H1 (cell line): Measurements from ENCODE around the gene PCBP2.

Experiments used
- BCL11A ChIP-seq, 2 experiments: IDR thresholded peaks; one replicate each; pipeline ENCODE4 v1.6.1; 2011; ENCODE audit warnings: low read depth in 2 of 2, low read length in 2 of 2, mild to moderate bottlenecking in 2 of 2
- CEBPB ChIP-seq: IDR thresholded peaks from 2 replicates; pipeline ENCODE4 v1.6.1; 2012; ENCODE audit warnings: low read depth, low read length
- CREB1 ChIP-seq: IDR thresholded peaks from 2 replicates; pipeline ENCODE4 v1.6.1; 2012; ENCODE audit warnings: inconsistent platforms
- EZH2 ChIP-seq: fragments of 200-600 bp; sonication (generic); IDR thresholded peaks from 2 replicates; pipeline ENCODE4 v1.7.1; 2012; ENCODE audit warnings: low read depth, mild to moderate bottlenecking, moderate library complexity, low read length, inconsistent platforms; ENCODE audit not compliant: severe bottlenecking
- GABPA ChIP-seq: IDR thresholded peaks from 2 replicates; pipeline ENCODE4 v1.6.1; 2011; ENCODE audit warnings: mild to moderate bottlenecking, low read length, moderate library complexity, borderline replicate concordance; ENCODE audit not compliant: insufficient read depth
- GTF2F1 ChIP-seq: IDR thresholded peaks from 2 replicates; pipeline ENCODE4 v1.6.1; 2012; ENCODE audit warnings: low read depth, low read length, improper control_type of control experiment, borderline replicate concordance
- NANOG ChIP-seq: IDR thresholded peaks from 2 replicates; pipeline ENCODE4 v1.6.1; 2011; ENCODE audit warnings: low read length, low read depth, mild to moderate bottlenecking, inconsistent platforms; ENCODE audit not compliant: insufficient read depth, poor library complexity, severe bottlenecking
- SP4 ChIP-seq: IDR thresholded peaks from 2 replicates; pipeline ENCODE4 v1.6.1; 2012; ENCODE audit warnings: low read length, inconsistent platforms
- TF ChIP-seq, protein P1 (sequence below), 3 experiments: IDR thresholded peaks; 1 replicate in 2 of 3; 2 replicates in 1 of 3; pipeline versions ENCODE4 v1.5.1 to v1.6.1; 2011; ENCODE audit warnings: low read length in 3 of 3, mild to moderate bottlenecking in 3 of 3, inconsistent platforms in 2 of 3, low read depth in 1 of 3, moderate library complexity in 1 of 3; ENCODE audit not compliant: insufficient read depth in 1 of 3; ENCODE audit errors: control extremely low read depth in 1 of 3
- TF ChIP-seq, protein P2 (sequence below): IDR thresholded peaks from 2 replicates; pipeline ENCODE4 v1.6.1; 2011; ENCODE audit warnings: low read length, improper control_type of control experiment

DNA sequence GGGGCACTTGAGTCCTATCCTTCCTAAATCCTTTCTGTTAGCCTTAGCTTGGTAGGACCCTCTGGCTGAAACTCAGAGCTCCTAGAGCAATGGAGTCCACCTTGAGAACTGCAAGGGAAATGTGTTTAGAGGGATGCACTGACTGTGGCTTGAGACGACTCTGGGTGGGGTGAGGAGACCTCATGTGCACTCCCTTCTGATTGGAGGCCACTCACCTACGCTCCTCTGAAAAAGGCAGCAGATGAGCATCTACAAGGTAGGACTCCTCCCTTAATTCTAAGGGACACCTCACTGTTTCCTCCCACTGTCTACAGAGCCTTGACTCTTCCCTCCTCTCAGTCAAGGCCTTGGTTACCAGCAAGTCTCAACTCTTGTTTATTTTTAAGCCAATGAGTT is 46.3 kb downstream of the PCBP2 start:
- TF ChIP-seq, protein P1, sequence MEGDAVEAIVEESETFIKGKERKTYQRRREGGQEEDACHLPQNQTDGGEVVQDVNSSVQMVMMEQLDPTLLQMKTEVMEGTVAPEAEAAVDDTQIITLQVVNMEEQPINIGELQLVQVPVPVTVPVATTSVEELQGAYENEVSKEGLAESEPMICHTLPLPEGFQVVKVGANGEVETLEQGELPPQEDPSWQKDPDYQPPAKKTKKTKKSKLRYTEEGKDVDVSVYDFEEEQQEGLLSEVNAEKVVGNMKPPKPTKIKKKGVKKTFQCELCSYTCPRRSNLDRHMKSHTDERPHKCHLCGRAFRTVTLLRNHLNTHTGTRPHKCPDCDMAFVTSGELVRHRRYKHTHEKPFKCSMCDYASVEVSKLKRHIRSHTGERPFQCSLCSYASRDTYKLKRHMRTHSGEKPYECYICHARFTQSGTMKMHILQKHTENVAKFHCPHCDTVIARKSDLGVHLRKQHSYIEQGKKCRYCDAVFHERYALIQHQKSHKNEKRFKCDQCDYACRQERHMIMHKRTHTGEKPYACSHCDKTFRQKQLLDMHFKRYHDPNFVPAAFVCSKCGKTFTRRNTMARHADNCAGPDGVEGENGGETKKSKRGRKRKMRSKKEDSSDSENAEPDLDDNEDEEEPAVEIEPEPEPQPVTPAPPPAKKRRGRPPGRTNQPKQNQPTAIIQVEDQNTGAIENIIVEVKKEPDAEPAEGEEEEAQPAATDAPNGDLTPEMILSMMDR (IDR thresholded peaks at IDR 0.05; ENCODE audit: control extremely low read depth in 1 of 3, insufficient read depth in 1 of 3, low read depth in 1 of 3, low read length in 3 of 3) = no peak
- TF ChIP-seq CEBPB (no peak), SP4 (no peak), GABPA (no peak), NANOG (no peak), GTF2F1 (no peak), EZH2 (no peak), BCL11A (IDR thresholded peaks at IDR 0.05; ENCODE audit: low read depth in 2 of 2, low read length in 2 of 2) (no peak), CREB1 (no peak)
- TF ChIP-seq, protein P2, sequence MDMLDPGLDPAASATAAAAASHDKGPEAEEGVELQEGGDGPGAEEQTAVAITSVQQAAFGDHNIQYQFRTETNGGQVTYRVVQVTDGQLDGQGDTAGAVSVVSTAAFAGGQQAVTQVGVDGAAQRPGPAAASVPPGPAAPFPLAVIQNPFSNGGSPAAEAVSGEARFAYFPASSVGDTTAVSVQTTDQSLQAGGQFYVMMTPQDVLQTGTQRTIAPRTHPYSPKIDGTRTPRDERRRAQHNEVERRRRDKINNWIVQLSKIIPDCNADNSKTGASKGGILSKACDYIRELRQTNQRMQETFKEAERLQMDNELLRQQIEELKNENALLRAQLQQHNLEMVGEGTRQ = no peak
